ENCODE data around the gene CDC123.
"Not testable (repeated sequence)": the region's sequence is repeated elsewhere in the genome, so short reads cannot be mapped to it uniquely, and the experiment has no call there.

The CDC123 gene

GRCh38 chr10:12193193-12193592 lies 2.8 kb upstream of the CDC123 start:
- DNase-seq, result no peak

GRCh38 chr10:12194752-12195271 lies 1.2 kb upstream of the CDC123 start:
- DNase-seq, result no peak

- DNase-seq, result no peak
These were observed 746 bp upstream of the CDC123 start for GRCh38 chr10:12195281-12195602.

DNA sequence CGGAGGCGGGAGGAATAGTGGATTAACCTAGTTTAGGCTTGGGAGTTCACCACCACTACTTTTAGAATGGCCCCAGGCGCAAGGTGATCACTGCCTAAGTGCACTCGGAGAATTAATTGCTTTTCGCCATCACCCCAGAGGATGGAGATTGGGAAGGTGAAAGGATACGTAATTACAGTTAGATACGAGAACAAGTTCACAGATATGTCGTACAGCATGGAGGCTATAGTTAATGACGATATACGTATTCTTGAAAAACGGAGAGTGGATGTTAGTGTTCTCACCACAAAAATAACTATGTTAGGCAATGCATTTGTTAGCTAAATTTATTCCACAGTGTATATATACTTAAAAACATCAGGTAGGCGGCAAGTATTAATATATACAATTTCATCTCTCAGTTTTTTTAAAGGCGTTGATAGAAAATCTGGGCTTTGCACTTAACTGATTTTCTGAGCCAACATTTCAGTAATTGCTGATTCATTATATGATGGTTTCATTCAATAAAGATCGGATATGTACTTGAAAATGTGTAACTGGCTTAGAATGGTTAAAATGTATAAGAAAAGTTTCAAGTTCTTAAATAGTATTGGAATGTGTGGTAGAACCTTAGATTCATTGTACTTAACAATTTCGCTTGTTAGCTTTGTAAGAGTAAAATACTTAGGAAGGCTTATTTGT lies 683 bp downstream of the CDC123 start:
- no peak for DNase-seq

- DNase-seq, result no peak
These were observed 2.2 kb downstream of the CDC123 start for GRCh38 chr10:12198156-12198555.

- no peak for DNase-seq
These were observed 4.9 kb downstream of the CDC123 start for GRCh38 chr10:12200850-12201249.

DNA sequence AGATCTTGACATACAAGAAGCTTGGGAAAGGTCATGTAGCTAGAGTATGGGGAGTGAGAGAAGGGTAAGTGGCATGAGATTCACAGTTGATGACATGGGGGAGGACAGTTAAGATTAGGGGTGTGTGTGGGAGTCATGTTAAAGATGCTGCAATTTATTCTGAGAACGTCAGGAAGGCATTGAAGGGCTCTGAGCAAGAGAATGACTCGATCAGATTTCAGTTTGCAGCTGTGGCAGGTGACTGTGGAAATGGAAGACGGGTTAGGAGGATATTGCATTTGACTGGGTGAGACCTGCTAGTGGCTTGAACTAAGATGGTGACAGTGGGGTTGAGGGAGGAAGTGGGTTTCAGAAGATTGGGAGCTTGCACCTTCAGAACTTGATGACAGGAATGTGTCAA lies 5.6 kb downstream of the CDC123 start:
- no peak for DNase-seq

DNA sequence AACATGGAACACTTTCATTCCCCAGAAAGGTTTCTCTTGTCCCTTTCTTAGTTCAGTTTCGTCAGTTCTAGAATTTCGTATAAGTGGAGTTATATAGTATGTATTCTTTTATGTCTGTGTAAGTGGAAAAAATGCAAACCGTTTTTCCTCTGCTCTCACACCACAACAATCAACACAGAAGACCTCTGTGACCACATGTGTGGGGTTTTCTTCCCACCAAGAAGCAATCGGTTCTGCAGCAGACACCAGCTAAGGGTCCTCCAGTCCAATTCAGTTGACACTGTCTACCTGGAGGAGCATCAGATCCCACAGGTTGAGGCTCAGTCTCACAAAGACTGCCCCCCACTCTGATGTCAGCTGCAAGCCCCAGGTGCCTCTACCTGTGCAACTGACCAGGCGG lies 6.2 kb downstream of the CDC123 start:
- no peak for DNase-seq

DNA sequence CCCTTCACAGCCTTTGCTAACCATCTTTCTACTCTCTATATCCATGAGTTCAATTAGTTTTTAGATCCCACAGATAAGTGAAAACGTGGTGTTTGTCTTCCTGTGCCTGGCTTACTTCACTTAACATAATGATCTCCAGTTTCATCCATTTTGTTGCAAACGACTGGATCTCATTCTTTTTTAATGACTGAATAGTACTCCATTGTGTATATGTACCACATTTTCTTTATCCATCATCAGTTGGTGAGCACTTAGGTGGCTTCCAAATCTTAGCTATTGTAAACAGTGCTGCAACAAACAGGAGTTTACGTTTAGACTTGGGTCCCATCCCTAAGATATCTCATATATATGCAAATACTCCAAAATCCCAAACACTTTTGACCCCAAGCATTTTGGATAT lies 9.1 kb downstream of the CDC123 start:
- DNase-seq, result no peak

DNA sequence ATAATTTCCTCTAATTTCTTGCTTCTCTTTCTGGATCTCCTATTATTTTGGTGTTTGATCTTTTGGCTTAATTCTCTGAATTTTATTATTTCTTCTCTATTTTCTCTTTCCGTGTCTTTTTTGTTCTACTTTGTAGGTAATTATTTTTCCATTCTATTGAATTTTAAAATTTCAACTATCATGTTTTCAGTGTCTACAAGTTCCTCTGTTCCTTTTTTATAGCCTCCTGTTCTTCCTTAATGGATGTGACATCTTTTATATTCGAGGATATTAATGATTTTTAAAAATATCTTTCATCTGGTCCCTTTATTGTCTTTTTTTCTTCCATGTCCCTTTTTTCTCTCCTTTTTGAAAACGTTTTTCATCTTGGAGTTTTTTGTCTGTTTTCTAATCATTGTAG lies 11.1 kb downstream of the CDC123 start:
- DNase-seq, result no peak

DNA sequence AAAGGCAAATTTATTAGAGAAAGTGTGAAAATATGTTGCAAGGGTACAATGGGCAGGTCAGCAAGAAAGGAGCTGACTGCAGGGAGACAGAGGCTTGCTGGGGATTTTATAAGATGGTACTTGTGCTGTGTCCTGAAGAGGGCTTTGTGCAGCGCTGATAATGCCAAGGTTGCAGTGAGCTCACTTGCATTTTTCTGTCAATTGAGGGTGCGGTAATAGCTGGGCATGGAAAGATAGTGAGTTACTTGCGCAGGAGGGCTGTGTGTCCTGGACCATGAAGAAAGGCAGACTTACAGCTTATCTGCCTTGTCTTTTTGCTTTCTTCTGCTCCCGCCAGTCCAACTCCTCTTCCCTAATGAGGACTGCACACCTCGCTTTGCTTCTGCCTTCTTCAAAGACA lies 12.5 kb downstream of the CDC123 start:
- no peak for DNase-seq

DNA sequence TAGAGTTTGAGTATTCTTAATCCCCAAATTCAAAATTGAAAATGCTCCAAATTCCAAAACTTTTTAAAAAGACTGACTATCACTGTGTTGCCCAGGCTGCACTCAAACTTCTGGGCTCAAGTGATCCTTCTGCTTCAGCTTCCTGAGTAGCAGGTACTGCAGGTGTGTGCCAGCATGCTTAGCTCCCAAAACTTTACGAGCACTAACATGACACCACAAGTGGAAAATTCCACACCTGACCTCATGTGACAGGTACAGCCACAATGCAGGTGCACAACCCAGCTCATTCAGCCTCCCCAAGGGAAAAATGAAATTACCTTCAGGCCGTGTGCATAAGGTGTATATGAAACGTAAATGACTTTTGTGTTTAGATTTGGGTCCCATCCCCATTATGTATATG lies 16.5 kb downstream of the CDC123 start:
- no peak for DNase-seq

GRCh38 chr10:12213621-12214020 lies 17.6 kb downstream of the CDC123 start:
- no peak for DNase-seq

DNA sequence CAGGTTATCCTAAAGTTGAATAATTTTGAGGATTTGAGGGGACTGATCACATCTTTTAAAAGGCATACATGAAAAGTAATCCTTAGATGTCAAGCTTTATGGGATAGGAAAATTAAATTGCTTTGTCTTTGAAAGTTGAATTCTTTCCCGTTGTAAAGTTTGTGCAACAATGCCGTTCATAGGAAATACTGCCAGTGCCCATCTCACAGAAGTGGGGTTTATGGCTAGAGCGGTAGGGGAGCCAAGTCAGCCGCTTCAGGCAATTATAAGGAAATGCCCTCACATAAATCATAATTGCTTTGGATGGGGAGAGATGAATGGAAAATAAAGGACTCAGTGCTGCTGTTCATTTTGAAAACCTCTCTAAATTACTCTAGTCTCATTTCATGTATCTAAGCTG lies 18.1 kb downstream of the CDC123 start:
- no peak for DNase-seq

DNA sequence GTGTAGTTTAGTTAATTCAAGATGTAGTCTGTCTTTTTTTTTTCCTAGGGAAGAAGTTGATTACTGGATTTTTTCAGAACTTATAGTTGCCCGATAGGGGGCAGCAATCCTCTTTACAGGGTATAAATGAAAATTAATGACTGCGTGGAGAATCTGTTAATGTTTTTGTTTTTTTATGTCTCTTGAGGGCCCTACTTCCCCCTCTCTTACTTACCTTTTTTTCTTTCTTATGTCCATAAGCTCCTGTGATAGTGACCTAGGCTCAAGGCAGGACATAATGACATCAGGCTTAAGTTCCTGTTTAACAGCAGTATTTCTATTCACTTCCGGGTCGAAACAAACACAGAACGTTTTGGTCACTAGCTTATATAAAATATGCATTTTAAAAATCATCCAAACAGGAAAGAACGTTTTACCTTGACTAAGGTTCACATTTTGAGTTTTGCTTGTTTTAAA lies 18.8 kb downstream of the CDC123 start:
- no peak for DNase-seq

DNA sequence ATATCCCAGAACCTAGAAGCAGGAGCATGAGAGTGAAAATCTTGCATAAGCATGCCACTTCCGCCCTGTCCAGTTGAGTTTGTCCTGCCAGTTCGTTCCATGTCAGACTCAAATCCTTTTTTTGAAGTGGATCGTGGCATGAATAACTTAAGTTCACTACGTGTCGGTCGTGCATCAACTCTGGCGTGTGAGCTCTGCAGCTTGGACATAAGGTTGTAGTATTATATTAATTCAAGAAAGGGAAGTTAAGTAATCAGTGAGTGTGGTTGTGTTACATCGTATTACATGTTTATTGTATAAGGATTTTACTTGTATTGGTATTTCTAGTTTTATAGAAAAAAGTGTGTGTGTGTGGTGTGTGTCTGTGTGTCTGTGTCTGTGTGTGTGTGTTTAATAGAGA lies 23.0 kb downstream of the CDC123 start:
- DNase-seq, result no peak

GRCh38 chr10:12221323-12222298 lies 25.6 kb downstream of the CDC123 start:
- DNase-seq, result no peak

DNA sequence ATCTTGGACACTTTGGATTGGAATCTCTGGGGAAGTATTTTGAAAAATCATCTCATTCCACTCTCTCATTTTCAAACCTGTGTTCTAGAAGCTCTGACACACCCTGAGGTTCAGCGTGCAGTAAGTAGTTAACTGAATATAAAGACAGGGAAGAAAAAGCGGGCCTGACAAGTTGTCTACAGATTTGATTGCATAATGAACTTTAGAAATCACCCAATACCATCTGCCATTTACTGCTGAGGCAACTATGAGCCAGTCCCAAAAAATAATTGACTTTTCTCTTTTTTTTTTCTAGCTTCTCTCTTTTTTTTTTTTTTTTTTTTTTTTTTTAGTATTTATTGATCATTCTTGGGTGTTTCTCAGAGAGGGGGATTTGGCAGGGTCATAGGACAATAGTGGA lies 29.5 kb downstream of the CDC123 start:
- DNase-seq, result no peak

DNA sequence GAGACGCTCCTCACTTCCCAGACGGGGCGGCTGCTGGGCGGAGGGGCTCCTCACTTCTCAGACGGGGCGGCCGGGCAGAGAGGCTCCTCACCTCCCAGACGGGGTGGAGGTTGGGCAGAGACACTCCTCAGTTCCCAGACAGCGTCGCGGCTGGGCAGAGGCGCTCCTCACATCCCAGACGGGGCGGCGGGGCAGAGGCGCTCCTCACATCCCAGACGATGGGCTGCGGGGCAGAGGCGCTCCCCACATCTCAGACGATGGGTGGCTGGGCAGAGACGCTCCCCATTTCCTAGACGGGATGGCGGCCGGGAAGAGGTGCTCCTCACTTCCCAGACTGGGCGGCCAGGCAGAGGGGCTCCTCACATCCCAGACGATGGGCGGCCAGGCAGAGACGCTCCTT lies 30.4 kb downstream of the CDC123 start:
- not testable (repeated sequence) for DNase-seq

DNA sequence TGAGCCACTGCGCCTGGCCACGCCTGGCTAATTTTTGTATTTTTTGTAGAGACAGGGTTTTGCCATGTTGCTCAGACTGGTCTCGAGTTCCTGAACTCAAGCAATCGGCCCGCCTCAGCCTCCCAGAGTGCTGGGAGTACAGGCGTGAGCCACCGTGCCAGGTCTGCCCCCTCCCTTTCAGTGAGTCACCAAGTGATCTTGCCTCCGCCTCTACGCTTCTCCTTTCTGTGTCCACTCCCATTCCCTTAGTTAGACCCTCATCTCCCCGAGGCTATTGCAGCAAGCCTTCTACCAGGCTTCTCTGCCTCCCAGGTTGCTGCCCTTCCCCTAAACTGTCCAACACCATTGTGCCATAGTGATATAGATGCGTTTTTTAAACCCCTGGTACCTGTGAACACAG lies 32.9 kb downstream of the CDC123 start:
- DNase-seq, result no peak

DNA sequence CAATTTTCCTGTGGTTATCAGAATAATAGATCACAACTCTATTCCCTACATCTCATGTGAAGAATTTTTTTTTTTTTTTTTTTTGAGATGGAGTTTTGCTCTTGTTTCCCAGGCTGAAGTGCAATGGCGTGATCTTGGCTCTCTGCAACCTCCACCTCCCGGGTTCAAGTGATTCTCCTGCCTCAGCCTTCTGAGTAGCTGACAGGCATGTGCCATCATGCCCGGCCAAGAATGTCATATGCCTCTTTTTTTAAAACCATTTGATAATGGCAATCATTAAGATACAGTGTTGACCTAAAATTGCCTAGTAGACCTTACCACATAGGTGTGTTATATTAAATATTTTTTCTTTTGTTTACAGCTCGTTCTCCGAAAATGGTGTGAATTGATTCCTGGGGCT lies 38.7 kb downstream of the CDC123 start:
- DNase-seq, result not testable (repeated sequence)

GRCh38 chr10:12235116-12235694 lies 39.2 kb downstream of the CDC123 start:
- no peak for DNase-seq

DNA sequence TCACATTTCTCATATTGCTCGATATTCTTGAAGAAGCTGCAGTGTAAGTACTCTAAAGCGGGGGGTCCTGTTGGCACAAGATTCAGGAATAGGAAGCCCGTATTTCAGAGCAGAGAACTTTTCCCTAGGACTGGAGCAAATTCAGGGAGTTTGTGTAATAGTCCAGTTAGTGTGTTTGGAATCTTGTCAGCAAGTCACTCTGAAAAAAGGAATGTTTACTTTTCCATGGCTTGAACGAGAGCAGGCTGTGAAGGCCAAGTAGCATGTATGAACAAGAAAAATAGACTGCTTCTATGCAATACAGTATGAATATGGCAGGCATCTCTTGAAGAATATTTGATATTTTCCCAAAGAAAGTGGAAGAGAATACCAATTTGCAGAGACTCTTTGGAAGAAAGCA lies 39.8 kb downstream of the CDC123 start:
- no peak for DNase-seq
